NCI-H82 treated with DMSO at 0.1 percent for 48 hours (cell line): ENCODE data around the gene MRGPRD.
"Not testable (repeated sequence)": the region's sequence is repeated elsewhere in the genome, so short reads cannot be mapped to it uniquely, and the experiment has no call there.

Source experiments
- DNase-seq: peaks from one replicate; lab custom pipeline; 2025; ENCODE audit not compliant: unreplicated experiment; lab: John Stamatoyannopoulos, UW

MRGPRD gene

DNA sequence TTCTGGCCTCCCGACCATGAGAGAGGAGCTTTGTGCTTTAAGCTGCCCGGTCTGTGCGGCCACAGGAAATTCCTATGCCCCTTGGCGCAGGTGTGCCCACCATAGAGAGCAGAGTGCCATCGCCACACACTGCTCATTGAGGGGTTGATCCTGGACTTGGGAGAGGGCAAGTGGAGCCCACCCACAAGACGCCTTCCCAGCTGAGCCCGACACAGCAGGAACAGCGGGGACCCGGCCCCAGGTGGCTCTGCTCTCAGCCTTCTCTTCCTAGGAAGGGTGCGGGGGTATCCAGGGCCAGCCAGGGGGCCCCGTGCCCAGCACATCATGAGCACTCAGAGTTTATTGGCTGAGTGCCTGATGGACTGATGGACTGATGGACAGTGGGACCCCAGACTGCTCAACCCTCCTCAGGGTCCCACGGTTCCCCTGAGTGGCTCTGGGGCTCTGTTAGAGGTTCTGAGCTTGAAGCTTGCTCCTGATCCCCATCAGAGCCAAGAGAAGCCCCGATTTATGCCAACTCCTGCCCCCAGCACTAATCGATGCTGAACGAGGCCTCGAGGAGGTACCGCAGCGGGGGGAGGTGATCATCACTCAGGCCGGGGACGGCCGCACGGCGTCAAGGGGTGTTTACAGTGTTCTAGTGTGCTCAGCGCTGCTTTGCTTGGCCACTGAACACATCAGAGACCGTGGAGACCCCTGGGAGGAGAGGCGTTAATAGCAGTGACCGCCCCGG lies 13.5 kb upstream of the MRGPRD start:
- DNase-seq, result no peak

DNA sequence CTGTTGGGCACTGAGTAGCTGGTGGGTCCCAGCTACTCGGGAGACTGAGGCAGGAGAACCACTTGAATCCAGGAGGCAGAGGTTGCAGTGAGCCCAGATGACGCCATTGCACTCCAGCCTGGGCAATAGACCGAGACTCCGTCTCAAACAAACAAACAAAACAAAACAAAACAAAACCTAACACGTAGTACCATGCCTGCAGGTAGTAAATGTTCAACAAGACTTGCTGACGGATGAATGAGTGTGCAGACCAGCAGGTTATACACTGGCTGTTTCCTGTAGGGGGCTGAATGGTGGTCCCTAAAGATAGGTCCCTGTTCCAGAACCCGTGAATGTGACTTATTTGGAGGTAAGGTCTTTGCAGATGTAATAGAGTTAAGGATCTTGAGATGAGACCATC lies 12.8 kb upstream of the MRGPRD start:
- no peak for DNase-seq

DNA sequence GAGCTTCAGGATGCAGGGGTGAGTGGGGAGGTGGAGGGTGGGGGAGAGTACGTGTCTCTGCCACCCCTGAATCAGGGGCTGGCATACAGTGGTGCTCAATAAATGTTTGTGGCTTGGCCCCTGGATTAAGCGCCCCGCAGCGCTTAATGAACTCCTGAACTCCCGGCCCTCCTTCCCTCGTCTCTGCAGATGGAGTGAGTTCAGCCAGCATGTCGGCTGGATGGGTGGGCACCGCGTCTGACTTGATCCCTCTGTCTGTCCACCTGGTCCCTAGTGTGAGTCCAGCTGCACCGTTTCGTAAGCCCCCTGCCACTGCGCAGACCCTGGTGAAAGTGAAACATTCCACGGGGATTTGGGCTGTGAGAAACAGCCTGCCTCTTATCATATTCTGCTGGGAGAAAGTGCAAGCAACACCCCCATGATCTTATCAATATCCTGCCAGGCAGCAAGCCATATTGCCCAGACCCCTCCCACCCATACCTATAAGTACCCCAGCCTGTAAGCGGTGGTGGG lies 12.0 kb upstream of the MRGPRD start:
- DNase-seq, result no peak

DNA sequence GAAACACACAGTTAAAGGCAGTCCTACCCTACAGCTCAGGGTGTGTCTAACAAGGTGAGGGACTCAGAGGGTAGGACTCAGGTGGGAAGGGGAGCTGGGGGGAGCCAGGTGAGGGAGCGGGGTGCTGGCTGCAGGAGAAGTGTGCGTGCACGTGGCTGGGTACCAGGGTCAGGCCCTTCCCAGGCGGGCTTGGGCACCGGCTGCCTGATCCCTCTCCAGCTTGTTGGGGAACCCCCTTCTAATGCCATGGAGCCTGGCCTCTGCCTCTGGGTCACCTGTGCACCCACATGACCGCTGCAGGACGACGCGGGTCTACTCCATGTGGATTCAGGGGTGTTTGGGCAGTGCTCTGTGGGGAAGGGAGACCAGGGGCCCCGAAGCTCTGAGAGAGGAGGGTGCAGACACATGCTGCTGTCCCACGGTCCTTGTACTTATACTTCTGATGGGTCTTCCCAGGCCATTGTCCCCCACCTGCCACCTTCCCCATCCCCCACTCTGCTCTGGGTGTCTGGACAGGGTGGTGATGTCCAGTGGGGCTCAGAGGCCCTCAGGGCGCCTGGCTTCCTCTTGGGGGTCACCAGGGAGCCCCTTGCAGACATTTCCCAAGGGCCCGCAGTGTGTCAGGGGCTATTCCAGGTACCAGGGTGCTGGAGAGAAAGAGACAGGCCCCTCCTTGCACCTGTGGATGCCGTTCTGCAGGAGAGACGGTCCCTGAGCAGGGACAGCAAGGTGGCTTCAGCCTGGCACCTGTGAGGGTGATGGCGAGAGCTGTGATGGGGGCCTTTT lies 10.4 kb upstream of the MRGPRD start:
- DNase-seq, result no peak

DNA sequence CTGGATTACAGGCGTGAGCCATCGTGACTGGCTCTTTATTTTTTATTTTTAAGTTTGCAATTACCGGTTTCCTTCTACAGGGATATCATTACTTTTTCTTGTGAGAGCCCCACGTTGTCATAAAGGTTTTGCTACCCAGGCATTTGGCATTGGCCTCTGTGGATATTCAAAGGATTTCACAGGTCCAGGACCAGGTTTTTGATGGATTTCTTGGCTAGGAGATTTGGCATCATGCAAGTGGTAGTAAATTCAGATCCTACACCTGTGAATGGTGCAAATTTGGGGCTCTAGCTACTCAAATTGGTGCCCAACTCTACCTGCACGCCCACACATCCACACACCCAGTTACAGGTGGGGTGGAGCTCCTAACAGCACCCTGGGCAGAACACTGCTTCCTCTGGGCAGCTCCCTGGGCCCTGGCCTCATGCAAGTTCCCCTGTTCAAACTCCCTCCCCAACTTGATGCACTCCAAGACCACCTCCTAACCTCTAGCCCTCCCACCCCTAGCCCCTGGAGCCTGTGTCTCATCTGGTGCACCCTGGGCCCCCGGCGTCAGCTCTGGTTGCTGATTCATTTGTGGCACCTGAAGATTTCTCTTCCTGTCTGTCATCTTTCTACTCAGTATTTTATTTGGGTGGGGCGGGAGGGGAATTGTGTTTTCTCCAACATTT lies 9.3 kb upstream of the MRGPRD start:
- DNase-seq, result no peak

DNA sequence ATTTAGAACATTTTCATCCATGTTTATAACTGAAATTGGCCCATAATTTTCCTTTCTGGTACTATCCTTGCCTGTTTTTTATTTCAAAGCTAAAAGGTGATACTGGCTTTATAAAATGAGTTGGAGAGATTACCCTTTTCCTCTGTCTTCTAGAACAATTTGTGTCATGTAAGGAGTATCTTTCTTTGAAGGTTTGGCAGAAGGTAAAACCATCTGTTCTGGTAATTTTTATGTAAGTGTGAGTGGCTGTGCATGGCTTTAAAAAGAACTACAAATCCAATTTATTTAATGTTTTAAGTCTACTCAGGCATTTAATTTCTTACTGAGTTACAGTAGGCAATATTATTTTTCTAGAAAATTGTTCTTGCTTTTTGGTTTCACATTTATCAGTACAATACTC lies 7.7 kb upstream of the MRGPRD start:
- DNase-seq, result peak; percentile 32

DNA sequence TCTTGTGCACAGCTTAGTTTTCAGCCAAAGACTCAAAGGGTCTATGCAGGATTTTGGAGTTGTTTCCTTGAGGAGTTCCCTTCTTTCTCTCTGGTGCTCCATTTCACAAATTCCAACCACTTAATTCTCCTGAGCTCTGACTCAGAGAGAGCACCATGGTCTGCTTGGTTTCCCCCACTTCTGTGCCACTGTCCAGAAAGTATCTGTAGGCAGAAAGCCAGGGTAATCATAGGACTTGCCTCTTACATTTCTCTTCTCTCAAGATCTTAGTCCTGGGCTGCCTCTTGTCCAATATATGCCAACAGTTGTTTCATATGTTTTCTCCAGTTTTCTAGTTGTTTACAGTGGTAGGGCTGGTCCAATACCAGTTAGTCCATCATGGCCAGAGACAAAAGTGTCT lies 6.4 kb upstream of the MRGPRD start:
- no peak for DNase-seq

DNA sequence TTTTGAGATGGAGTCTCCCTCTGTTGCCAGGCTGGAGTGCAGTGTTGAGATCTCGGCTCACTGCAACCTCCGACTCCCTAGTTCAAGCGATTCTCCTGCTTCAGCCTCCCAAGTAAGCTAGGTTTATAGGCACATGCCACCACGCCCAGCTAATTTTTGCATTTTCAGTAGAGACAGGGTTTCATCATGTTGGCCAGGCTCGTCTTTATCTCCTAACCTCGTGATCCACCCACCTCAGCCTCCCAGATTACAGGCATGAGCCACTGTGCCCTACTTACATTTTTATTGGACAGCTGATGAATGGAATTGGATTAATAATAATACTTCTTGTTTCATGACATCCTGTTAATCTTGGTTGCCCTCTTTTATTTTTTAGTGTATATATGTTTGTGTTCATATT lies 3.0 kb upstream of the MRGPRD start:
- no peak for DNase-seq

DNA sequence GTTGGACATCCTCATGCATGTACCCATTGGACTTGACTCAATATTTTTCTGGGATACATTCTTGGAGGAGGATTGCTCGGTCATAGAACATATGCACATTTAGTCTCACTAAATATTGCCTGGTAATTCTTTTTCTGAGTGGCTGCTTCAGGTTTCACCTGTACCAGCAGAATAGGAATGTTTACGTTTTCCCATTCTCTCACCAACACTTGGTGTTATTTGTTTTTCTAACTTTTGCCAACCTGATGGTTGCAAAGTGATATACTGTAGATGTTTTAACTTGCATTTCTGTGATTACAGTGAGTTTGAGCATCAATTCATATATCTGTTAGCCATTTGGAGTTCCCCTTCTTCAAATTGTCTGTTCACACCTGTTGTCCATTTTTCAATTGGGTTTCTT lies 1.3 kb upstream of the MRGPRD start:
- no peak for DNase-seq

DNA sequence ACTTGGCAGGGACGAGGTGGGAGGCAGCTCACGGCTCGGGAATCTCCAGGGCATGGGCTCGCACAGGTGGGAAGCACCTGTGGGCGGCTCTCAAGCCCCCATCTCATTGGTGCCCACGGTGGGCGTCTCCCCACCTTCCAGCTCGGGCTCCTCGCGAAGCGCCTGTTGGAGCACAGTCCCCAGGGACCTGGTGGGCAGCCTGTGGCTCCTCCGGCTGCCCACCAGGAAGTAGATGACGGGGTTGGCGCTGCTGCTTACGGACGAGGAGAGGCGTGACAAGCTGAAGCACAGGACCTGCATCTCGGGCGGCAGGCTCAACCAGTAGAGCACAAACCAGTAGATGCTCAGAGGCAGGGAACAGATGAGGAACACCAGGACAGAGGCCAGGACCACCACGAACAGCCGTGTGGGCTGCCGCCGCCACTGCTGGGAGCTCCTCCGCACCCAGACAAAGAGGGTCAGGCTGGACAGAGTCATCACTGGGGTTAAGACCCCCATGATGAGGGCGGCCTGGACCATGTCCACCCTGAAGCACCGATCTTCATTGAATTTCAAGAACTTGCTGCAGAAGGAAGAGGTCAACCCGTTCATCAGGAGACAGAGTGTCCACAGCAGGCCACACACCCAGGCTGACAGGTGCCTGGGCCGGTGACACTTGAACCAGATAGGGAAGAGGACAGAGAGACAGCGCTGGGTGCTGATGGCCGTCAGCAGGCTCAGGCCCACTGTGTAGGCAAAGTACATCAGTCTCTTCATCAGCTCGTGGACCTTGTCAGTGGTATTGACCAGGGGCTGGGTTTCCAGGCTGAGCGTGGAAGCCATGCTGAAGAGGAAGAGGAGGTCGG lies 633 bp downstream of the MRGPRD start:
- DNase-seq, result no peak

DNA sequence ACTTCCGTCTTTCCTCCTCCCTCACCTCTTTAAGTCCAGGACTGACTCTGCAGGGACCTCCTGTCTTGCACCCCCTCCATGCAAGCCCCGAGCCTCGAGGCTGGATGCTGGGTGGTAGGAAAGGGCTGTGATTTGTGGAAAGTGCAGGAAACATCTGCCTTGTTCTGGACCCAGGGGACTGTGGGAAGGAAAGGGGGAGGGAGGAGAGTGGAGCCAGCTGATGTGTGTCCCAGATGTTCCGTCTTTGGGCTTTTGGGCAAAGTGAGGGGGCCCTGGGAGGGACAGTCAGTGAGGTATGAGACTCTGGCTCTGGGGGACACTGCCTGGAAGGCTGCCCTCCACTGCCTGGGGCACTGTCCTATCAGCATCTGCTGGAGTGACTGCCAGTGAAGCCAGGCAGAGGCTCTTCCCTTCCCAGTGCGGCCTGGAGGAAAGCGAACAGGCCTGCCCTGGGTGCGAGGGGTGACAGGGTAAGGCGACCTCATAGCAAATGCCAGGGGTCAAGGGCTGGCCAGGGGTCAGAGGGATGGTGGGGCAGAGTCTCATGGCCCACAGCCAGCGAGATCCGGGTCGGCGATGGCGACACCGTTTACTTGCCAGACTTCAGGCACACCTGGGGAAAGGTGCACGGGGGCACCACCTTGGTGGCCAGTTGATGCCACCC lies 1.7 kb downstream of the MRGPRD start:
- no peak for DNase-seq

DNA sequence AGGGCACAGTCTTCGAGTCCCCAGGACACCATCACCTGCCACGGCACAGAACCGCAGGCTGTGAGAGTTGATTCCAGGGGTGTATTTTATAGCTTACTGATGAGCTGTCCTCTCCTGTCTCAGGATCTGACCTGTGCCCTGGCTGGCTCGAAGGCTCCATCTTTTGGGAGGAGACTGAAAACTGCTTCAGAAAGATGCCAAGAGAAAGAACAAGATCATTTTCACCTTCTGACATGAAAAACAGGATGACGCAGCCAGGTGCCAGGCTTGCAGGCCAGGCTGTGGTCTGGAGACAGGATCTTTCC lies 2.2 kb downstream of the MRGPRD start:
- no peak for DNase-seq

DNA sequence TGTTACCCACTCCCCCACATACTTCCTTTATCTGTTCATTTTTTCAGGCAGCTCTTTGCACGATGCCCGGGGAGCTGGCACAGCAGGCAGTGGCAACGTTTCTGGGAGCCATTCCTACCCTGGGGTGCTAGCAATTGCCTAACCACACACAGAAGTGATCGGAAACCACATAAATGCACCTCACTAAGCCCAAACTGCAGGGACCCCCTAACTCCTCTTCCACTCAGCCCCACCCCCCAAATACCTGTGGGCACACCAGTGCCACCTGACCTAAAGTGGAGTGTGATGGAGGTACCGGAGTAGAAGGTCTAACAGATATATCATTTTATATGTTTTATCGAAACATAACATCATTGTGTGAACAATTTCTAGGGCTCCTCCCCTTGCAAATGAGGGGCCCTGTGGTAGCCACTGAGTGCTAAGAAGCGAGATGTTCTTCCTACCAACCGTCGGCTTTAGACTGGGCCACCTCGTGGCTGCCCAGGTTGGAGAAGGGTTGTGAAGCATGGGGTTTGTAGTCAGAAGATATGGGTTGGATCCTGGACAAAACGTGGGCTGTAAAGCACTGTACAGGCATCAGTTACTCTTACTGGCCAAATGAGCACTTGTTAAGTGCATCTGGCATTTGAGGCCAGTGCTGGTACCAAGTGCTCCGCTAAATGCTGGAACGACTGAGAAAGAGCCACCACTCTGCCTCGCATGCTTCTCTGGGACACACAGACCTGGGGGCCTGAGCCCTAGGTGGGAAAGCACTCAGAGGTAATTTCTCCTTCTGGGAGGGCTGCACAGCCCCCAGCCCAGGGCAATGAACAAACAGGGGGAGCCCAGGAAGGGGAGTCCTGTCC lies 2.8 kb downstream of the MRGPRD start:
- no peak for DNase-seq

DNA sequence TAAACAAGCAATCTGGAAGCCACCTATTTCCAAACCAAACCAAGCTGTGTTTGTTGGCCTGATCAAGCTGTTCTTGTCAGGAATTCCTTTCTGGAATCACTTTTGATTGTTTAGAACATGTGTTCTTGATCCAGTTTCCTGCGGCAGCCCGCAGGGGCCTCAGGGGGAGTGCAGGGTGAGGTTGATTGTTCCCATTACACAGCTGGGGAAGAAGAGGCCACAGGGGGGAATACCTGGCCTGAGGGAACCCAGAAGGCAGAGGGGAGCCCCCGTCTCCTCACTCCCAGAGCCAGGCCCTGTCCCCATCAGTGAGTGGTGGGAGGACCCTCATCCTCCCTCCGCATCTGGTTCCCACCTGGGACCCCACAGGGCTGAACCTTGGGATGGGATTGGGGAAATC lies 4.2 kb downstream of the MRGPRD start:
- no peak for DNase-seq

DNA sequence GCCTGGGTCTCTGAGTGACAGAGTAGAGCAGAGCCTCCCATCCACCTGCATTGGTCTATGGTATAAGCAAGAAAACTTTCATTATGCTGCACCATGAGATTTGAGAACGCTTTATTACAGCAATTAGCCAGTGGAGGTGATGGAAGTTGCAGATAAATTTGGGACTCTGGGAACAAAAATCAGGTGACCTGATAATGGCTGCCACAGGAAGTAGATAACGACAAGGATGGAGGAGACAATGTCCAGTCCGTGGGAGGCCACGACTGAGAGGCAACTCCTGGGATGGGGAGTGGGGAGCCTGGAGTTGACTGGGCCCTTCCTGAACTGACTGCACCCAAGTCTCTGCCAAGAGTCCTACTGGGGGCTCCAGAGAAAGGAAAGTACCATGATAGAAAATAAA lies 4.7 kb downstream of the MRGPRD start:
- no peak for DNase-seq

DNA sequence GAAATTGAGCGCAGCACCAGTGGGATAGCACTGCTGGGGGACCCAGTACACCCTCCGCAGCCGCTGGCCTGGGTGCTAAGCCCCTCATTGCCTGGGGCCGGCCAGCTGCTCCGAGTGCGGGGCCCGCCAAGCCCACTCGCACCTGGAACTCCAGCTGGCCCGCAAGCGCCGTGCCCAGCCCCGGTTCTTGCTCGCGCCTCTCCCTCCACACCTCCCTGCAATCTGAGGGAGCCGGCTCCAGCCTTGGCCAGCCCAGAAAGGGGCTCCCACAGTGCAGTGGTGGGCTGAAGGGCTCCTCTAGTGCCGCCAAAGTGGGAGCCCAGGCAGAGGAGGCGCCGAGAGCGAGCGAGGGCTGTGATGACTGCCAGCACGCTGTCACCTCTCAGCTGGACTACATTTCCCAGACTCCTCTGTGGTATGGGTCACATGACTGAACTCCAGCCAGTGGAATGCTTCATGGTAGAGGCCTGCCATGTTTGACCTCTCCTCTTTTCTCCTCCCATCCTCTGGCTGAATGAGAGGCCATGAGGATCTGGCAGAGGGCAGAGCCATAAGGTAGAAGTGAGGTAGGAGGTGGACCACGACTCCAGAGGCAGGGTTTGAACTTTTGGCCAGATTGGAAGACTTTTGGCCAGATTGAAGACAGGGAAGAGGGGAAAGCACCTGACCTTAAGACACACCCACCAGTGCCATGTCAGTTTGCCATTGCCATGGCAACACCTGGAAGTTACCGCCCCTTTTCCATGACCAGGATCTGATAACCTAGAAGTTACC lies 6.2 kb downstream of the MRGPRD start:
- no peak for DNase-seq

DNA sequence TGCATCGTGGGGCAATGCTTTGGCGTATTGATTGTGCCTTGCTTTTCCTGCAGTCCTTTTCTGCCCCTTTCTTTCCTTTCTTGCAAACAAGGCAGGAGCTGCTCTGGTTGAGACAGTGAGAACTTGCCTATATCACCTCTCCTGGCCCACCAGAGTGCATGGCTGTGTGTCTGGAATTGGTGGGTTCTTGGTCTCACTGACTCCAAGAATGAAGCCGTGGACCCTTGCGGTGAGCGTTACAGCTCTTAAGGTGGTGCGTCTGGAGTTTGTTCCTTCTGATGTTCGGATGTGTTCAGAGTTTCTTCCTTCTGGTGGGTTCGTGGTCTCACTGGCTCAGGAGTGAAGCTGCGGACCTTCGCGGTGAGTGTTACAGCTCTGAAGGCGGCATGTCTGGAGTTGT lies 7.1 kb downstream of the MRGPRD start:
- DNase-seq, result not testable (repeated sequence)

DNA sequence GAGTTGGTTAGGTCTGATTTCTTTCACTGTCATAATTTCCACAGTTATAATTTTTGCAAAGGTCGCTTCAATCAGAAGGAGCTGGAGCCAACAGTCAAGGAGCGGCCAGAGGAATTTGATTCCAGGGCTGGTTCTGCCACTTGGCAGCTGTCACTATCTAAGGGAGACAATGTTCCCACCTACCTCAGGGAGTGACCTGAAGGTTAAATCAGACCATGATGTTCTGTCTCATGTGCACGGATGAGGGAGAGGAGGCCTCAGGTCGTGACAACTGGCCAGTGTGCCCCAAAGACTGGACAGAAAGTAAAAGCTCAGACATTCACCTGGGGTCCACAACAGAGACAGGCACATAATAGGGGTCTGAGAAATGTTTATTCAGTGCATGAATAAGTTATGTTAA lies 7.6 kb downstream of the MRGPRD start:
- DNase-seq, result no peak
